Measurements from ENCODE around the gene TNPO1.

TNPO1 gene

GRCh38 chr5:72818866-72819534 lies 2.5 kb downstream of the TNPO1 start:
- peak; percentile 17 to 23 for DNase-seq (ENCODE audit: low read depth in 2 of 2)

- no peak for DNase-seq (ENCODE audit: low read depth in 2 of 2)
These were observed 5.3 kb downstream of the TNPO1 start for GRCh38 chr5:72821776-72822175.

DNA sequence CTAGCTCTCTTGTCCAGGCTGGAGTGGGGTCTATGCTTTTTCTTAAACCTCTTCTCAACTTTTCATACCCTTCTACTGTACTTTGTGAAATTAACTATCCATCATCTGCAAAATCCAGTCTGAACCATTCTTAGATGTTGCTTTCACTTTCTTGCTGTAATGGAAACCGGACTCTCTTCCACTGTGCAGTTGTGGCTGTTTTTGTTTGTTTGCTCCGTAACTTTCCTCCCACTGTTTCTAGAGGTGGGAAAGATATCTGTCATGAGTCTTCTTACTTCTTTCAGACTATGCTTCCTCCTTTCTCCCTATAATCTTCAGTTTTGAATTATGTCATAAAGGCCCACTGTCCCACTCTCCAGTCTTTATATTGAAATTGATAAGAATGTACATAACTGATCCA lies 6.5 kb downstream of the TNPO1 start:
- DNase-seq (ENCODE audit: low read depth in 2 of 2), result no peak

DNA sequence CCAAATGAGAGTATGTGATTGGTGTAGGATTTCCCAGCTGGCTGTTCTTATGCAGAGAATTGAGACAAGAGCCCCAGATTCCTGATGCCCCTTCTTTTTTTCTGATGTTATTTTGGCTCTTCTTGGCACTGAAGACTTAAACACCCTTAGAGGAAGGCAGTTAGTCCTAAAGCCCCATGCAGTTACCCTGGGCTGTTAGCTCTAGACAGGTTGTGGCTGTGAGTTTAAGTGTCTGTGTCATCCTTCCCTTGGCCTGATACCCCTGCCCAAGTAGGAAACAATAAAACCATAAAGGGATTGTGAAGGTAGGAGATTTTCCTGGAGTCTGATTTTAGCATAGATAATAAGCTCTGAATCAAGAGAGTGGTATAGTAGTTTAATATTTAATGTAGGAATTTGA lies 13.2 kb downstream of the TNPO1 start:
- DNase-seq (ENCODE audit: low read depth in 2 of 2), result no peak

DNA sequence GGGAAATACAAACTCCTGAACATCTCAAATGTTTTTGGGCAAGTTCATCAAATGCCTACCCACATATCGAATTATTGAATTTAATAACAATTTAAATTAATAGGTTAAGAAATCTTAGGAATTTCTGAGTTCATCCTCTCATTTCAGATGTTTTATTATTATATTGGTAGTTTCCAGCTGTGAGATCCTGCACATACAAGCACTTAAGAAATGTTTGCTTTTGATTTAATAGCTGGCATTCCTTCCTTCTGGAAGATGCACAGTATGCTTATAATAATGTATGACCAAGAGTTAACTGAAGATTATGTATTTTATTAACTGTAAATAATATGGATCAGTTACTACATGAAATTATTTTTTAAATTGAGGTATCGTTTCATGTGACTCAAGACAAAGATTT lies 13.9 kb downstream of the TNPO1 start:
- DNase-seq (ENCODE audit: low read depth in 2 of 2), result no peak

GRCh38 chr5:72831685-72832084 lies 15.2 kb downstream of the TNPO1 start:
- DNase-seq (ENCODE audit: low read depth in 2 of 2), result no peak

GRCh38 chr5:72834924-72835323 lies 18.5 kb downstream of the TNPO1 start:
- DNase-seq (ENCODE audit: low read depth in 2 of 2), result no peak

- no peak for DNase-seq (ENCODE audit: low read depth in 2 of 2)
These were observed 19.2 kb downstream of the TNPO1 start for GRCh38 chr5:72835633-72836032.

GRCh38 chr5:72836810-72837209 lies 20.3 kb downstream of the TNPO1 start:
- no peak for DNase-seq (ENCODE audit: low read depth in 2 of 2)

DNA sequence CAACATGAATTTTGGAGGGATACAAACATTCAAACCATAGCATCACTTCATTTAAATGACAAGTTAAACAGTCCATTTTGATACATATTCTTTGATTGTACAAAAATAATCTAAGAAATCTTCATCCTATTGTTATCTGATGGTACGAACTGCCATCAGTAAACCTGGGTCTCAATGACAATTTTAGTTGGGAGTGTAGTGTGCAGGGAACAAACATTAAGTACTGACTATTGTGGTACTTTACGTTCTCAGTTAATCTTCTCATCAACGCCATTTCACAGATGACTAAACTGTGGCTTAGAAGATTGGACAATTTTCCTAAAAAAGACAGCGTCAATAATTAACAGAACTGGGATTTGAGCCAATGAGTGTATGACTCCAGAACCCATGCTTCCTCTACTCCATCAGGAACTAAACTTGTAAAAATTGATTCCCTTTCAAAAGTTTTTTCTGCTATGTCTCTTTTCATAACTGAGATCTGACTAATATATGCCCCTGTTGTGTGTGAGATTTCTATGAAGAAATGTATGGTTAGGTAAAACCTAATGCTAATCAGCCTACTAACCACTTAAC lies 21.1 kb downstream of the TNPO1 start:
- no peak for DNase-seq (ENCODE audit: low read depth in 2 of 2)

DNA sequence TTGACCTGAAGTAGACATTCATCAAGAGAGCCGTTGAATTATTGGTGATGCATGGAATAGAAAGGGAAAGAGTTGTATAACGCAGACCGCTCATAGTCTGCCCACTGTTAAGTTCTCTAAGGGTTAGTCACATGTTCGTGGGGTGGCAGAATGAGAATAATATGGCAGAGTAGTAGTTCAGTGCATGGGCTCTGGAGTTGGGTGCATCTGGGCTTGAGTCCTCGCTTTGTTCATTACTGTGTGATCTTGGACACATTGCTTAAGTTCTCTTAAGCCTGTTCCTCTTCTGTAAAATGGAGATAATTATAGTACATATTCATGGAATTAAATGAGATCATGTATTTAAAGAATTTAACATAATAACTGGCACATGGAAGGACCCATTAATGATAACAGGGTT lies 23.6 kb downstream of the TNPO1 start:
- no peak for DNase-seq (ENCODE audit: low read depth in 2 of 2)

DNA sequence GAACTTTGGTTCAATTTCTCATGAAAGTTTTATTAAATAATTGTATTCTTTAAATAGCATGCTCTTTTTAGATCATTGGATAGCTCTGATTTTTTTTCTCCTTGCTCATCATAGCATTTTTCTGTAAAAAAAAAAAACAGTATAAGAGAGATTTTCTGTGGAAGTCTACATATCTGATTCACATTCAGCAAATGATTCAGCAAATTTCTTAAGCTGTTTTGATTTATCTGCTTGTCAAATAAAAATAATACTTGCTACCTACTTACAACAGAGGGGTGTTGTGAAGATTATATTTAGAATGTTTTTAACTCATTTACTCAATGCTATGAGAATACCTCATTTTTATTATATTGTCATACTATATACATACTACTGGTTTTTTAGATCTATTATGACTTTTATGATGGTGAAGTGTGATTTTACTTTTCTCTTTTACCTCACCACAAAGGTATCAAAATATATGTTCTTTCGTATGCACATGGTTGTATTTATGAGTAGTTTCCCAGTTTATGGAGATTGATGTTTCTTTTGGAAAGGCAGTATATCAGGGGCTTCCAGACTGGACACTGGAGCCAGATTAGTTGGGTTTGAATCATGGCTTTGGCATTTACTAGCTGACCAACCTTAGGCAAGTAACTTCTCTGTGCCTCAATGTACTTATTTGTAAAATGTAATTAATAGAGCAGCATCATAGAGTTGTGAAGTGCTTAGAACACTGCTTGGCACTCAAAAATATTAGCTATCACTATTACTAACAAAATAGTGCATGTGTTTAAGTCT lies 25.5 kb downstream of the TNPO1 start:
- DNase-seq (ENCODE audit: low read depth in 2 of 2), result no peak

DNA sequence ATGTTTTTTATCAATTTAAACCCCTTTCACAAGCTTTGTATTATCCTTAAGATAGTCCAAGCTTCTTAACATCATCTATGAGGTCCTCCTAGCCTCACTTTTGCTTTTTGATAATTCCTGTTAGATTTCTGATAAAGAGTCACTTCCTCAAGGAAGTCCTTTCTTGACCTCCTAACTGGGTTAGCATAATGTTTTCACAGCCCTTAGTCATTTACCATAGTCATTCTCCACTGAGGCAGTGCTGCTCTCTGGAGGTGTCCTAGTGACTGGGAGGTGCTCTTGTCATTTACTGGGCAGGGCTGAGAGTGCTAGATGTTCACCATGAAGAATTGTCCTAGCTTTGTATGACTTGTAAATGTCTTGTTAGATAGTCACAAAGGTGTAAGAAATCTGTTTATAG lies 26.4 kb downstream of the TNPO1 start:
- DNase-seq (ENCODE audit: low read depth in 2 of 2), result no peak

DNA sequence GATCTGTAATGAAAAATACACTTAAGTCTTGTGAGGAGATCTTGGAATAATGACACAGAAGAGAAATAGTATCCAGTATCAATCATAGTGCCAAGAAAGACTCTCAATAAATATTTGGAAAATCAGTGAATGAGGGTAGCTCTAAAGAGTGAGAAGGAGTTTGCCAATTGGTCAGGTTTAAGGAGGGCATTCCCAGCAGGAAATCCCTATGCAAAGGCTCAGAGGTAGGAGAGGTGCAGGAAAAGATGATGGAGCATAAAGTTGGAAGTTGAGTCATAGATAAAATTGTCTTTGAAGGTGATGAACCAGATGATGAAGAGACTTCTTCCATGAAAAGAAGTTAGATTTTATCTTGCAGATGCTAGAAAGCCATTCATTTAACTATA lies 27.8 kb downstream of the TNPO1 start:
- no peak for DNase-seq (ENCODE audit: low read depth in 2 of 2)

DNA sequence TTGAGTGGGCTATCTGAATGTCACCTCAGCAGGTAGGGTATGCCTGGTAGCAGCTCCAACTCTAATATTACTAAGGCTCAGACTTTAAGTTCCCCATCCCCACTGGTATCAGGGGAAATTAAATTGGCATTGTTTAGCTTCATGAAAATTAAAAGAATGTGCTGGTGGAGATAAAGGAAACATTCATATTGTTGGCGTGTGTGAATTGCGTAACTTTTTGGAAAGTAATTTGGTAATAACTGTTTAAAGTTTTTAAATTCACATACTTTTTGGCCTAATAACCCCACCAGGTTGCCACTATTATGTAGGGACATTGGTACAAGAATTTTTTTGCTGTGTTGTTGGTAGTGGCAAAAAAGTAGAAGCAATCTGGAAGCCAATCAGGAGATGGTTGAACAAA lies 29.4 kb downstream of the TNPO1 start:
- DNase-seq (ENCODE audit: low read depth in 2 of 2), result no peak

DNA sequence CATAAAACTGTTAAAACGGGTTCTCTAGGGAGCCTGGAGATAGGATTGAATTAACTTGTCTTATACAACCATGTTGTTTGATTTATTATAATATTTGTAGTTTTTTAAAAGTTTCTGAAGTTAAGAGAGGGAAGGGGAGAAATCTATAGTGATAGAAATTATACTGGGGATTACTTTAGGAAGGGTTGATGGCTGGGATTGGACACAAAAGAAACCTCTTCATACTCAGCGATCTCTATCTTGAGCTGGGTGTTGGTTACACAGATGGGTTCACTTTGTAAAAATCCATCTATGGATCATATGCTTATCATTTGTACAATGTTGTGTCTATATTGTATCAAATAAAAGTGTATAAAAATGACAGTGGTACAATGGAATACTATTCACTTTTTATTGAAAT lies 30.0 kb downstream of the TNPO1 start:
- no peak for DNase-seq (ENCODE audit: low read depth in 2 of 2)

DNA sequence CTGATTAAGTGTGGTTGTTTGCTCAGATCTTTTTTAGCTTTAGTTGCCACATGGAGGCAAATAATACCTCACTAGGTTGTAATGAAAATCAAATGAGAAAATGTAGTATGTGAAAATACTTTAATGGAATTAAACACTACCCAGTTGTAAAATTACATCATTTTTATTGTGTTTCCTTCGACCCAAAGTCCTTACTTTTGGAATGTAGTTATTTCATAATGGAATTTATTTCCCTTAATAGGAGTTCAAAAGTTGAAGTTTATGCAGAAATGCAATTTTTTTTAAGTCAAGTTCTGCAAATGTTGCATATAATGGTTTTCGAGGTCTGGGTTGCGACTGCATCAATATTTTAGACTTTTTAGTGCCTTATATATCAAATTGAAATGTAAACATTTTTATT lies 31.0 kb downstream of the TNPO1 start:
- DNase-seq (ENCODE audit: low read depth in 2 of 2), result no peak

DNA sequence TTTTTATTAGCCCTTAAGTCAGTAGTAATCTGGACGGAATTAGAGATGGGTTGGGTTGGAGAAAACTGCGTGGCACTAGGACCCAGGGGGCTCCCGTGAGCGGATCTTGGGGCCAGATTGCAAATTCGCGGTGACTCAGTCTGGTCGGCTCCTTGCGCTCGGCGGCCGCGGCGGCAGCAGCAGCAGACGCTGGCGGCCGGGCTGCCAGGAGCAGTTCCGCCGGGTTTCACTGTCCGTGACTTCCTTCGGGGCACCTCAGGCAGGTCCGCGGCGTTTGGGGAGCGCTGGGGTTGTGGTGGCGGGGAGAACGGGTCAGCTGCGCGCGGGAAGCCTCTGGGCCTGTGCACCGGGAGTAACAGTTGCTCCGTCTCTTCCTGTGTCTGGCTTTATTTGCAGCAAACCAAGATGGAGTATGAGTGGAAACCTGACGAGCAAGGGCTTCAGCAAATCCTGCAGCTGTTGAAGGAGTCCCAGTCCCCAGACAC lies 31.6 kb downstream of the TNPO1 start:
- peak; percentile 77 to 83 for DNase-seq (ENCODE audit: low read depth in 2 of 2)

- DNase-seq (ENCODE audit: low read depth in 2 of 2), result peak; percentile 4 to 57
These were observed 32.3 kb downstream of the TNPO1 start for GRCh38 chr5:72848474-72849428.

- no peak for DNase-seq (ENCODE audit: low read depth in 2 of 2)
These were observed 33.1 kb downstream of the TNPO1 start for GRCh38 chr5:72849546-72849945.

GRCh38 chr5:72850113-72850512 lies 33.7 kb downstream of the TNPO1 start:
- DNase-seq (ENCODE audit: low read depth in 2 of 2), result no peak

GRCh38 chr5:72852356-72852755 lies 35.9 kb downstream of the TNPO1 start:
- DNase-seq (ENCODE audit: low read depth in 2 of 2), result no peak
